GM06990 (cell line): ENCODE data around the gene CUX1.

Source experiments
- DNase-seq: peaks from one replicate; pipeline ENCODE4 v3.0.0-alpha.2; 2011; ENCODE audit not compliant: insufficient read length; ENCODE audit errors: extremely low read depth
- H3K27me3 ChIP-seq: replicated peaks from 2 replicates; pipeline ENCODE4 v1.6.0; 2011; ENCODE audit warnings: low read length; ENCODE audit not compliant: control insufficient read depth, insufficient read depth
- H3K36me3 ChIP-seq: 2 replicates; pipeline ENCODE4 v1.5.1; 2011; ENCODE audit warnings: low read length; ENCODE audit not compliant: control insufficient read depth, insufficient read depth
- H3K4me3 ChIP-seq: replicated peaks from 2 replicates; pipeline ENCODE4 v1.5.1; 2011; ENCODE audit warnings: low read depth, mild to moderate bottlenecking, control low read depth, low read length
- CTCF ChIP-seq: IDR thresholded peaks from 2 replicates; pipeline ENCODE4 v1.5.1; 2011; ENCODE audit warnings: low read length, control low read depth, mild to moderate bottlenecking, inconsistent platforms; ENCODE audit not compliant: insufficient read depth, poor library complexity, severe bottlenecking

Gene CUX1

GRCh38 chr7:102291056-102291915, 473.9 kb downstream of the CUX1 start:
- H3K36me3 ChIP-seq, result peaks cover 2% of the 10 kb centered on the region
- no peaks in the 10 kb centered on the region for H3K27me3 ChIP-seq
- peak overlapping the region; percentile 34 for H3K4me3 ChIP-seq
- DNase-seq, result peak; percentile 81
- no peak for TF ChIP-seq CTCF

GRCh38 chr7:102291916-102292267, 474.5 kb downstream of the CUX1 start:
- no peak for DNase-seq
- peaks cover 3% of the 10 kb centered on the region for H3K36me3 ChIP-seq
- TF ChIP-seq CTCF, result no peak
- H3K27me3 ChIP-seq, result no peaks in the 10 kb centered on the region
- H3K4me3 ChIP-seq, result peak overlapping the region; percentile 34; the same call in 1 of the 2 replicates

- H3K4me3 ChIP-seq, result no peak overlapping the region
- H3K36me3 ChIP-seq, result peaks cover 5% of the 10 kb centered on the region
- DNase-seq, result no peak
- no peaks in the 10 kb centered on the region for H3K27me3 ChIP-seq
- no peak for TF ChIP-seq CTCF
These were observed 475.7 kb downstream of the CUX1 start for GRCh38 chr7:102292813-102293798.

- Histone ChIP-seq H3K36me3 (peaks cover 5% of the 10 kb centered on the region), H3K27me3 (no peaks in the 10 kb centered on the region), H3K4me3 (no peak overlapping the region)
- TF ChIP-seq CTCF, result no peak
- DNase-seq, result no peak
These were observed 477.2 kb downstream of the CUX1 start for GRCh38 chr7:102294589-102294988.

- Histone ChIP-seq H3K36me3 (peaks cover 5% of the 10 kb centered on the region), H3K4me3 (no peak overlapping the region), H3K27me3 (no peaks in the 10 kb centered on the region)
- no peak for TF ChIP-seq CTCF
- no peak for DNase-seq
These were observed 478.1 kb downstream of the CUX1 start for GRCh38 chr7:102295346-102296178.
